Measurements from ENCODE around the gene SMURF2. TPM values are rescaled to one million over a fixed set of nuclear protein-coding genes. Genes with fewer than 3 reads are reported as not detected.

Gene SMURF2
- total RNA-seq, 1 experiment from 2014 or later = 127 TPM

DNA sequence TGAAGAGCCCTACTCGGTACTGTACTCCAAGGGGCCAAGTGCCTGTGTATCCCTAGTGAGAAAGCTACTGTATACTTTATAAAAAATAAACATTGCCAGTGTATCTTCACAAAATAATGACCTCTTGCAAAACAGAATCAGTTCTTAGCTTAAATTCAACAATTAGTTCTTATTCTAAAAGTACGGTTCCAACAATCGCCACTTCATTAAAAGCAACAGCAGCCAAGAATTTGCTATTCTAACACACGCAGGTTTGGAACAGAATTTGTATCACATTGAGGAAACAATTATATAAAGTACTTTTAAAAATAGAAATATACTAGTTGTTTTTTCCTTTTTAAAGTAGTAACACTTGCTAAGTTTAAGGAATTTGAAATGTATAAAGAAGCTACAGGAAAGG, 106.8 kb downstream of the SMURF2 start:
- H4K20me1 ChIP-seq (ENCODE audit: insufficient read depth) = 0 out of 2 replicates have a peak, but pooled peaks cover 4% of the 10 kb centered on the region

GRCh38 chr17:64554028-64554637, 108.0 kb downstream of the SMURF2 start:
- intact Hi-C loops (cut with micrococcal nuclease) = loop anchor here (5.0 kb wide), 1 partner anchor 37 kb away; no protein-coding TSS in a partner anchor
- peaks cover 31% of the 10 kb centered on the region for H3K79me2 ChIP-seq (ENCODE audit: insufficient read depth, low read length)
- ChIA-PET RAD21 (ENCODE audit: low non-redundant PET in 1 of 2, low total read pairs in 2 of 2, uncharacterized antibody in 2 of 2, unreplicated experiment in 2 of 2) (no interaction called here), CTCF (interaction anchor here (1.0 kb wide), 1 partner anchor 20 kb away, joined by 3 read pairs; no protein-coding TSS in a partner anchor), POLR2A (no interaction called here)
- H3K27ac ChIP-seq (ENCODE audit: low read depth, low read length) = no peak overlapping the region
- H3K27me3 ChIP-seq (ENCODE audit: insufficient read depth, low read length) = no peaks in the 10 kb centered on the region
- TF ChIP-seq POLR2AphosphoS5 (IDR thresholded peaks at IDR 0.05; ENCODE audit: low read depth, low read length) (0 out of 2 replicates have a peak, but pooled peaks have one; percentile 4), ZFX (IDR thresholded peaks at IDR 0.05) (0 out of 2 replicates have a peak, but pooled peaks have one; percentile 16)
- TF ChIP-seq, protein P1, sequence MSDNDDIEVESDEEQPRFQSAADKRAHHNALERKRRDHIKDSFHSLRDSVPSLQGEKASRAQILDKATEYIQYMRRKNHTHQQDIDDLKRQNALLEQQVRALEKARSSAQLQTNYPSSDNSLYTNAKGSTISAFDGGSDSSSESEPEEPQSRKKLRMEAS (IDR thresholded peaks at IDR 0.05) = no peak
- H2AFZ ChIP-seq (ENCODE audit: low read depth, low read length, poor library complexity, severe bottlenecking) = no peak overlapping the region
- H3K36me3 ChIP-seq (ENCODE audit: control insufficient read depth in 1 of 2, insufficient read depth in 2 of 2, low read length in 2 of 2) = peaks cover 68 to 71% of the 10 kb centered on the region in 2 experiments
- H3K9ac ChIP-seq (ENCODE audit: low read length) = no peak overlapping the region
- H3K9me3 ChIP-seq (ENCODE audit: control insufficient read depth in 1 of 2, insufficient read depth in 1 of 2, low read depth in 1 of 2, low read length in 2 of 2) = no peaks in the 10 kb centered on the region
- TSS peak; percentile 10 for BruUV-seq (replicated peaks)
- H3K4me2 ChIP-seq (ENCODE audit: low read length) = no peak overlapping the region
- no peak overlapping the region for H3K4me3 ChIP-seq (replicated peaks in 1 of 2; ENCODE audit: low read depth in 1 of 2, low read length in 2 of 2)
- ATAC-seq (peak; percentile 68), DNase-seq (ENCODE audit: low read depth, low spot score) (no peak)
- peaks cover 7% of the 10 kb centered on the region; the same call in 1 of the 2 replicates for H4K20me1 ChIP-seq (ENCODE audit: insufficient read depth)
- H3K9me2 ChIP-seq (ENCODE audit: insufficient read depth) = no peaks in the 10 kb centered on the region
- H3K4me1 ChIP-seq (ENCODE audit: control insufficient read depth in 1 of 2, insufficient read depth in 2 of 2, low read length in 2 of 2) = no peaks in the 10 kb centered on the region

More for the DNA sequence above, 106.8 kb downstream of the SMURF2 start:
- TF ChIP-seq SIN3A (IDR thresholded peaks at IDR 0.05; ENCODE audit: low read depth) (no peak), POLR2A (IDR thresholded peaks at IDR 0.05; ENCODE audit: borderline replicate concordance, extremely low read depth, insufficient read depth, insufficient read length) (no peak), EZH2 (IDR thresholded peaks at IDR 0.05) (no peak), ZNF274 (IDR thresholded peaks at IDR 0.05; ENCODE audit: low read depth, low read length) (no peak)
- TF ChIP-seq, protein P2, sequence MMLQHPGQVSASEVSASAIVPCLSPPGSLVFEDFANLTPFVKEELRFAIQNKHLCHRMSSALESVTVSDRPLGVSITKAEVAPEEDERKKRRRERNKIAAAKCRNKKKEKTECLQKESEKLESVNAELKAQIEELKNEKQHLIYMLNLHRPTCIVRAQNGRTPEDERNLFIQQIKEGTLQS (IDR thresholded peaks at IDR 0.05) = no peak
- TF ChIP-seq, protein P1 (IDR thresholded peaks at IDR 0.05) = no peak
- no TSS peak for BruUV-seq (replicated peaks)
- Histone ChIP-seq H3K4me3 (replicated peaks in 1 of 2; ENCODE audit: low read depth in 1 of 2, low read length in 2 of 2) (no peak overlapping the region), H3K36me3 (ENCODE audit: control insufficient read depth in 1 of 2, insufficient read depth in 2 of 2, low read length in 2 of 2) (peaks cover 59 to 66% of the 10 kb centered on the region in 2 experiments), H3K9ac (ENCODE audit: low read length) (no peak overlapping the region), H3K9me2 (ENCODE audit: insufficient read depth) (no peaks in the 10 kb centered on the region), H3K4me1 (ENCODE audit: control insufficient read depth in 1 of 2, insufficient read depth in 2 of 2, low read length in 2 of 2) (no peaks in the 10 kb centered on the region), H3K4me2 (ENCODE audit: low read length) (no peak overlapping the region), H3K27me3 (ENCODE audit: insufficient read depth, low read length) (no peaks in the 10 kb centered on the region), H3K79me2 (ENCODE audit: insufficient read depth, low read length) (peaks cover 29% of the 10 kb centered on the region), H3K27ac (ENCODE audit: low read depth, low read length) (no peak overlapping the region), H3K9me3 (ENCODE audit: control insufficient read depth in 1 of 2, insufficient read depth in 1 of 2, low read depth in 1 of 2, low read length in 2 of 2) (no peaks in the 10 kb centered on the region), H2AFZ (ENCODE audit: low read depth, low read length, poor library complexity, severe bottlenecking) (no peak overlapping the region)
- ChIA-PET RAD21 (ENCODE audit: low non-redundant PET in 1 of 2, low total read pairs in 2 of 2, uncharacterized antibody in 2 of 2, unreplicated experiment in 2 of 2) (no interaction called here), POLR2A (no interaction called here), CTCF (no interaction called here)
- ATAC-seq (no peak), DNase-seq (ENCODE audit: low read depth, low spot score) (no peak)
- intact Hi-C loops (cut with micrococcal nuclease) = no loop called here

Data from HCT116 (cell line).